ENCODE measurements around the gene PCNA.

Gene PCNA

GRCh38 chr20:5146099-5146668 is 26.4 kb upstream of the PCNA start:
- H3K4me2 ChIP-seq (ENCODE audit: low read length), result no peak overlapping the region
- H3K9ac ChIP-seq (ENCODE audit: low read length), result no peak overlapping the region
- H3K4me1 ChIP-seq (ENCODE audit: insufficient read depth, low read length, severe bottlenecking), result peaks cover 21% of the 10 kb centered on the region
- no peaks in the 10 kb centered on the region for H3K27me3 ChIP-seq (ENCODE audit: insufficient read depth, low read length)
- no peak overlapping the region for H3K4me3 ChIP-seq (ENCODE audit: low read depth, low read length, poor library complexity, severe bottlenecking)
- H3K9me3 ChIP-seq (ENCODE audit: low read length), result no peaks in the 10 kb centered on the region
- no peak overlapping the region for H2AFZ ChIP-seq (ENCODE audit: low read length)
- peaks cover 24% of the 10 kb centered on the region for H3K79me2 ChIP-seq (ENCODE audit: insufficient read depth, low read length)
- H3F3A ChIP-seq (ENCODE audit: insufficient read depth, low read length), result no peaks in the 10 kb centered on the region
- no peak for TF ChIP-seq EZH2 (IDR thresholded peaks at IDR 0.05; ENCODE audit: borderline replicate concordance, low read length)
- no peak for TF ChIP-seq CTCF (IDR thresholded peaks at IDR 0.05; ENCODE audit: low read length)
- no peaks in the 10 kb centered on the region for H3K9me2 ChIP-seq (ENCODE audit: low read depth, low read length)
- H3K36me3 ChIP-seq (ENCODE audit: insufficient read depth, low read length), result no peaks in the 10 kb centered on the region
- no peak overlapping the region for H3K27ac ChIP-seq (ENCODE audit: low read depth, low read length, poor library complexity, severe bottlenecking)
- H4K20me1 ChIP-seq (ENCODE audit: insufficient read depth, low read length), result no peaks in the 10 kb centered on the region

GRCh38 chr20:5145365-5146098 is 25.8 kb upstream of the PCNA start:
- Histone ChIP-seq H3K9me3 (ENCODE audit: low read length) (no peaks in the 10 kb centered on the region), H3K27ac (ENCODE audit: low read depth, low read length, poor library complexity, severe bottlenecking) (no peak overlapping the region), H3K9ac (ENCODE audit: low read length) (no peak overlapping the region), H3K4me3 (ENCODE audit: low read depth, low read length, poor library complexity, severe bottlenecking) (no peak overlapping the region), H3F3A (ENCODE audit: insufficient read depth, low read length) (no peaks in the 10 kb centered on the region), H3K79me2 (ENCODE audit: insufficient read depth, low read length) (peaks cover 23% of the 10 kb centered on the region), H3K36me3 (ENCODE audit: insufficient read depth, low read length) (no peaks in the 10 kb centered on the region), H3K27me3 (ENCODE audit: insufficient read depth, low read length) (no peaks in the 10 kb centered on the region), H2AFZ (ENCODE audit: low read length) (no peak overlapping the region), H3K4me2 (ENCODE audit: low read length) (no peak overlapping the region), H3K9me2 (ENCODE audit: low read depth, low read length) (no peaks in the 10 kb centered on the region), H4K20me1 (ENCODE audit: insufficient read depth, low read length) (no peaks in the 10 kb centered on the region), H3K4me1 (ENCODE audit: insufficient read depth, low read length, severe bottlenecking) (peaks cover 21% of the 10 kb centered on the region)
- TF ChIP-seq EZH2 (IDR thresholded peaks at IDR 0.05; ENCODE audit: borderline replicate concordance, low read length), result no peak
- TF ChIP-seq CTCF (IDR thresholded peaks at IDR 0.05; ENCODE audit: low read length), result no peak

GRCh38 chr20:5143851-5144250 is 24.1 kb upstream of the PCNA start:
- H4K20me1 ChIP-seq (ENCODE audit: insufficient read depth, low read length), result no peaks in the 10 kb centered on the region

More at GRCh38 chr20:5143851-5144250, 24.1 kb upstream of the PCNA start:
- Histone ChIP-seq H3K4me3 (ENCODE audit: low read depth, low read length, poor library complexity, severe bottlenecking) (no peak overlapping the region), H3K27me3 (ENCODE audit: insufficient read depth, low read length) (no peaks in the 10 kb centered on the region), H3K27ac (ENCODE audit: low read depth, low read length, poor library complexity, severe bottlenecking) (no peak overlapping the region), H2AFZ (ENCODE audit: low read length) (no peak overlapping the region), H3F3A (ENCODE audit: insufficient read depth, low read length) (no peaks in the 10 kb centered on the region), H3K36me3 (ENCODE audit: insufficient read depth, low read length) (no peaks in the 10 kb centered on the region), H3K9ac (ENCODE audit: low read length) (no peak overlapping the region), H3K4me2 (ENCODE audit: low read length) (no peak overlapping the region), H3K79me2 (ENCODE audit: insufficient read depth, low read length) (peaks cover 17% of the 10 kb centered on the region; the same call in 1 of the 2 replicates), H3K4me1 (ENCODE audit: insufficient read depth, low read length, severe bottlenecking) (peaks cover 21% of the 10 kb centered on the region), H3K9me2 (ENCODE audit: low read depth, low read length) (no peaks in the 10 kb centered on the region), H3K9me3 (ENCODE audit: low read length) (no peaks in the 10 kb centered on the region)
- TF ChIP-seq EZH2 (IDR thresholded peaks at IDR 0.05; ENCODE audit: borderline replicate concordance, low read length), result no peak
- TF ChIP-seq CTCF (IDR thresholded peaks at IDR 0.05; ENCODE audit: low read length), result no peak

Data from OCI-LY1 (cell line).